NCI-H1417 (cell line): ENCODE results near the gene RIPPLY3.

Experiments
- DNase-seq, 3 experiments: peaks; one replicate each; lab custom pipeline; 2025; lab: John Stamatoyannopoulos, UW

RIPPLY3 gene

GRCh38 chr21:37061926-37062592 is 55.6 kb downstream of the RIPPLY3 start:
- DNase-seq = peak in 1 of 3 experiments; percentile 85

DNA sequence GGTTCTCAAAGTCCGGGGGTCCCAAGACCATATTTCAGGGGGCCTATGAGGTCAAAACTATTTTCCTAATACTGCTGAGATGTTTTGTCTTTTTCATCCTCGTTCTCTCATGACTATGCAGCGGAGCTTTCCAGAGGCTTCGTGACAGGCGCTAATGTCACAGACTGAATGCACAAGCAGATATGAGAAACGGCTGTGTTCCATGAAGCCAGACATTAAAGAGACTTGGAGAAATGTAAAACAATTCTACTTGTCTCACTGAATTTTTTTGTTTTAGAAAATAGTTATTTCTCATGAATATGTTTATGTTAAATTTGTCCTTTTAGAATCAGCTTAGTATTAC is 56.1 kb downstream of the RIPPLY3 start:
- DNase-seq = no peak

GRCh38 chr21:37063433-37063832 is 56.9 kb downstream of the RIPPLY3 start:
- no peak for DNase-seq

DNA sequence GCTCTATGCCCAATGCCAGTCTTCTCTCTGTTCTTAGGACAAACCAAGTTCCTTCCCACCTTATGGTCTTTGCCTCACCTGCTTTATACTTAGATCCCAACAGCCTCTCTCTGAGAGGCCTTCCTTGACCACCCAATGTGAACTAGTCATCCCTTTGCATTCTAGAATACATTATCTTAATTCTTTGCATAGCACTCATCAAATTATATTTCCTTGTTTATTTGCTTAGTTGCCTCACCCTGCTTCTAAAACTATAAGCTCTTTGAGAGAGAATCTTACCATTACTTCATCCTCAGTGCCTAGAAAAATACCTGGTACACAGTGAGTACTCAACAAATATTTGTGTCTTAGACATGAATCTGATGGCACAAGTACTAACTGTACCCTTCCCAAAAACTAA is 58.3 kb downstream of the RIPPLY3 start:
- DNase-seq = no peak

- no peak for DNase-seq
These were observed 59.2 kb downstream of the RIPPLY3 start for GRCh38 chr21:37065561-37066177.
